Peyer's patch (tissue), 4 donors: ENCODE measurements around the gene LRP5.
A peak's percentile ranks its signal among the peaks of the same experiment; 100 is the strongest.

Experiments
- CTCF ChIP-seq, 6 experiments: fragments of 450-650 bp in 4 of 6; fragments of 200-600 bp in 2 of 6; sonication (generic) in 1 of 6; IDR thresholded peaks; one replicate each; pipeline ENCODE4 v1.5.1; 2017 to 2019; ENCODE audit warnings: antibody characterized with exemption in 6 of 6, mild to moderate bottlenecking in 3 of 6, moderate library complexity in 1 of 6
- POLR2A ChIP-seq, 2 donors: fragments of 450-650 bp; IDR thresholded peaks; one replicate each; pipeline ENCODE4 v1.5.1; 2017; ENCODE audit warnings: antibody characterized with exemption in 2 of 2, mild to moderate bottlenecking in 2 of 2, moderate library complexity in 2 of 2

GRCh38 chr11:68270196-68271022, 42.0 kb upstream of the LRP5 start:
- TF ChIP-seq CTCF (IDR thresholded peaks at IDR 0.05) (no peak), POLR2A (IDR thresholded peaks at IDR 0.05) (peak; percentile 54 to 74)
